KMS-11 (cell line): ENCODE results near the gene METTL21A.

Source experiments
- H2AFZ ChIP-seq: fragments of 200-600 bp; sonication (generic); 2 replicates; pipeline ENCODE4 v1.6.1; 2016; ENCODE audit warnings: antibody characterized with exemption, mixed run types, low read depth
- H3K27ac ChIP-seq: fragments of 200-600 bp; sonication (generic); 2 replicates; pipeline ENCODE4 v1.6.1; 2016; ENCODE audit warnings: mild to moderate bottlenecking, mixed run types
- H3K27me3 ChIP-seq: fragments of 200-600 bp; sonication (generic); 2 replicates; pipeline ENCODE4 v1.6.1; 2017; ENCODE audit warnings: mild to moderate bottlenecking, low read depth, mixed run types, moderate library complexity; ENCODE audit not compliant: insufficient read depth
- H3K36me3 ChIP-seq: fragments of 200-600 bp; sonication (generic); 2 replicates; pipeline ENCODE4 v1.6.1; 2017; ENCODE audit warnings: mild to moderate bottlenecking, mixed run types; ENCODE audit not compliant: insufficient read depth
- H3K4me1 ChIP-seq: fragments of 200-600 bp; sonication (generic); 2 replicates; pipeline ENCODE4 v1.6.1; 2016; ENCODE audit warnings: mild to moderate bottlenecking, low read depth, mixed run types; ENCODE audit not compliant: poor library complexity, severe bottlenecking
- H3K4me2 ChIP-seq: fragments of 200-600 bp; sonication (generic); 2 replicates; pipeline ENCODE4 v1.7.0; 2016; ENCODE audit warnings: mild to moderate bottlenecking, mixed run types
- H3K4me3 ChIP-seq: fragments of 200-600 bp; sonication (generic); IDR thresholded peaks from 2 replicates; pipeline ENCODE4 v1.6.1; 2017; ENCODE audit warnings: low read depth, low read length, mixed read lengths; ENCODE audit not compliant: insufficient read depth
- H3K79me2 ChIP-seq: fragments of 200-600 bp; sonication (generic); 2 replicates; pipeline ENCODE4 v1.6.1; 2016; ENCODE audit warnings: low read depth, mixed run types; ENCODE audit not compliant: insufficient read depth
- H3K9ac ChIP-seq: fragments of 200-600 bp; sonication (generic); 2 replicates; pipeline ENCODE4 v1.6.1; 2016; ENCODE audit warnings: mild to moderate bottlenecking, mixed run types
- H4K20me1 ChIP-seq: fragments of 200-600 bp; sonication (generic); 2 replicates; pipeline ENCODE4 v1.6.1; 2016; ENCODE audit warnings: mild to moderate bottlenecking, mixed run types; ENCODE audit not compliant: insufficient read depth
- TF ChIP-seq, protein P1 (sequence below): fragments of 200-600 bp; sonication (generic); conservative IDR thresholded peaks from 2 replicates; pipeline ENCODE4 v1.6.1; 2017; ENCODE audit warnings: low read depth, mild to moderate bottlenecking, antibody characterized with exemption, low read length, moderate library complexity, mixed read lengths

Gene METTL21A

DNA sequence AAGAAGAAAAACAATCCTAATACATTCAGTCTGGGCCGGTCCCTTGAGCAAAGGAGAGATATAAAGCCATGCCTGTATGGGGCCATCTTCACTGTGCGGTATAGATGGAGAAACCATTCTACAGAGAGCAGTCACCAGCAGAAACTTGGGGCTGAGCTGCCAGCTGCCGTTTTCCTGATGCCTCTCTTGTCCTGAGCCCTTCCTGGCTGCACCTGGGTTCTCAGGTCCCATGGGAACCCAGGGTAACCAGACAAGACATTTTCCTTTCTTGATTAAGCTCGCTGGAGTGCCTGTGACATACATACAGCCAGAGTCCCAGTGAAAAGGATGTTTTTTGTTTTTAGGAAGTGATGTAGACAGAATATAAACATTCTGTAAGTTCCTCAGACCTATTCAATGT, 5.3 kb upstream of the METTL21A start:
- H3K36me3 ChIP-seq = no peaks in the 10 kb centered on the region

DNA sequence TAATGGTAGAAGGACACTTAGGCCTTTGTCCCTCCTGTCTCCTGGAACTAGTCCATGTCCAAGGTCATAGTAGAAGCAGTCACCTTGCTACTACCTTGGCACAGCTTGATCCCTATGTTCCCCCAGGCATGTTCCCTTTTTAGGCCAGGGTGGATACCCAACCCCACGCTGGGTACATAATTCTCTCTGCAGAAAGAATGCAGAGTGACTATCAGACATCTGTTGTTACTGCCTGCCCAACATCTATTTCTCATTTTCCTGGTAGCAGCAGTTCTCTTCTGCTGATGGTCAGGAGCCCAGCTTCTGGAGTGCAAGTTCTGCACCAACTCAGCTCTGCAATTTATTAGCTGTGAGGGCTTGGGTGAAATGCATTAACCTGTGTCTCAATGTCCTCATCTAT, 4.4 kb upstream of the METTL21A start:
- no peak overlapping the region for H3K9ac ChIP-seq
- H3K4me2 ChIP-seq = no peak overlapping the region
- no peaks in the 10 kb centered on the region for H3K36me3 ChIP-seq
- H2AFZ ChIP-seq = no peak overlapping the region
- no peaks in the 10 kb centered on the region for H3K27me3 ChIP-seq
- no peaks in the 10 kb centered on the region for H4K20me1 ChIP-seq
- no peaks in the 10 kb centered on the region for H3K79me2 ChIP-seq
- TF ChIP-seq, protein P1, sequence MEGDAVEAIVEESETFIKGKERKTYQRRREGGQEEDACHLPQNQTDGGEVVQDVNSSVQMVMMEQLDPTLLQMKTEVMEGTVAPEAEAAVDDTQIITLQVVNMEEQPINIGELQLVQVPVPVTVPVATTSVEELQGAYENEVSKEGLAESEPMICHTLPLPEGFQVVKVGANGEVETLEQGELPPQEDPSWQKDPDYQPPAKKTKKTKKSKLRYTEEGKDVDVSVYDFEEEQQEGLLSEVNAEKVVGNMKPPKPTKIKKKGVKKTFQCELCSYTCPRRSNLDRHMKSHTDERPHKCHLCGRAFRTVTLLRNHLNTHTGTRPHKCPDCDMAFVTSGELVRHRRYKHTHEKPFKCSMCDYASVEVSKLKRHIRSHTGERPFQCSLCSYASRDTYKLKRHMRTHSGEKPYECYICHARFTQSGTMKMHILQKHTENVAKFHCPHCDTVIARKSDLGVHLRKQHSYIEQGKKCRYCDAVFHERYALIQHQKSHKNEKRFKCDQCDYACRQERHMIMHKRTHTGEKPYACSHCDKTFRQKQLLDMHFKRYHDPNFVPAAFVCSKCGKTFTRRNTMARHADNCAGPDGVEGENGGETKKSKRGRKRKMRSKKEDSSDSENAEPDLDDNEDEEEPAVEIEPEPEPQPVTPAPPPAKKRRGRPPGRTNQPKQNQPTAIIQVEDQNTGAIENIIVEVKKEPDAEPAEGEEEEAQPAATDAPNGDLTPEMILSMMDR = no peak
- H3K27ac ChIP-seq = no peak overlapping the region
- no peak overlapping the region for H3K4me3 ChIP-seq
- H3K4me1 ChIP-seq = peaks cover 13% of the 10 kb centered on the region

More for the DNA sequence above, 5.3 kb upstream of the METTL21A start:
- H3K79me2 ChIP-seq = no peaks in the 10 kb centered on the region
- no peak overlapping the region for H3K9ac ChIP-seq
- H3K4me2 ChIP-seq = no peak overlapping the region
- no peaks in the 10 kb centered on the region for H3K27me3 ChIP-seq
- no peaks in the 10 kb centered on the region for H4K20me1 ChIP-seq
- H3K4me1 ChIP-seq = peaks cover 13% of the 10 kb centered on the region
- TF ChIP-seq, protein P1 = no peak
- no peak overlapping the region for H3K27ac ChIP-seq
- no peak overlapping the region for H3K4me3 ChIP-seq
- no peak overlapping the region for H2AFZ ChIP-seq

DNA sequence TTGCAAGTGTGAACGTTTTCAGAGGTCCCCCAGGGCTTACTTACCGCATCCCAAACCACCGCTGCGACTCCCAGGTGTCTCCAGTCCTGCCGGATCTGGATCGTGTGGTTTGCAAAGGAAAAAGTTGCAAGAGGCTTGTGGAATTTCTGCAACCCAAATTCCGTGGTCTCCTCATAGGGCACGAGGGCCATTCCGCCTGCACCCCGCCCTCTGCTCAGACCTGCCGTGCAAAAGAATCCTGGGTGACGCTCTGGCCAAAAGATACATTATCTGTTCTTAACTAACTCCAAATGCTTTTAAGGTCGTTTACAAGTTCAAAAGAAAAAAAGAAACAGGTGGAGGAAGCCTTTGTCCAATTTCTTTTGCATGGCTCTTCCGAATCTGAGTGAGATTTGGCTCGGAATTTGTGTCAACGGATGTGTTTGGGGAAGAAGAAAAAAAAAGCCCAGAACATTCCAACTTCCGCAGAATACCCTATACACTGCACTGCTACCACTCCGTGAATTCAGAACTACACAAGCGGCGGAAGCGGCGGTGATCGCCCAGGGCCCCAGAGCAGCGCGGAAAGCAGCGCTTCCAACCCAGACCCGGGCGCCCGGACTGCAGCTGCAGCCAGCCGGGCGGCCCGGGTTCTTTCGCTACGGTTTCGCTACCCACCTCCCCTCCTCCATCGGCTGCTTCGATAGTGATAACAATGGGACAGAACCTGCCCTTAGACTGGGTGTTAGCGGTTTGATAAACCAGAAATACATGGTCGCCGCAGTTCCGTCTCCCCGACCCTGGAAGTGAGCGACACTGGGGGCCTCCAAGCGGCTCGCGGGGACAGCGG, 795 bp downstream of the METTL21A start:
- Histone ChIP-seq H3K79me2 (peaks cover 12% of the 10 kb centered on the region), H2AFZ (peak overlapping the region; percentile 99), H4K20me1 (no peaks in the 10 kb centered on the region), H3K9ac (peak overlapping the region; percentile 99), H3K27me3 (no peaks in the 10 kb centered on the region), H3K4me1 (peaks cover 25% of the 10 kb centered on the region), H3K36me3 (no peaks in the 10 kb centered on the region), H3K4me3 (no peak overlapping the region), H3K27ac (peak overlapping the region; percentile 100), H3K4me2 (peak overlapping the region; percentile 87)
- TF ChIP-seq, protein P1 = no peak

DNA sequence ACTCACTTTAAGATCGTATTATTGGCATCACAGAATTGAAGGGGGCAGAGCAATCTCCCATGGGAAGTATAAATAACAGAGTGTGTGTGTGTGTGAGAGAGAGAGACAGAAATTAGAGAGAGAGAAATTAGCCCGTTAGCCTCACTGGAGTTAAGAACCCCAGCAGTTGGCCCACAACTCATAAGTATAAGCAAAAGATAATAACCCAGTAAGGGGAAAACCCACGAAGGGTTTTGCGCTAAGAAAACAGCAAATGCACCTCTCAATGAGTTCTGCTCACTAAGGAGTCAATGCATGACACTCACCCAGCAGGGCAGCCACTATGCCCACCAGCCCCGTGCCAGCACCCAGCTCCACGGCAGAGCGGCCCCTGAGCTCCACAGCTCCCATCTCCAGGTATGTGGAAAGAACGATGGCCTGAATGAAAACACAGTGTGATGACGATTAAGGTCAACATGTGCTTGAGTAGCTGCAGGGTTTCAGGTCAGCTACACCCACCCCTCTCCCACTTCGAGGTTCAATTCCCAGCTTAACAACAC, 3.6 kb downstream of the METTL21A start:
- Histone ChIP-seq H3K4me1 (peaks cover 13% of the 10 kb centered on the region), H3K4me2 (no peak overlapping the region)

More for the DNA sequence above, 3.6 kb downstream of the METTL21A start:
- H4K20me1 ChIP-seq = no peaks in the 10 kb centered on the region
- H2AFZ ChIP-seq = no peak overlapping the region
- TF ChIP-seq, protein P1 = no peak
- no peaks in the 10 kb centered on the region for H3K27me3 ChIP-seq
- H3K4me3 ChIP-seq = no peak overlapping the region
- peaks cover 12% of the 10 kb centered on the region for H3K79me2 ChIP-seq
- no peak overlapping the region for H3K27ac ChIP-seq
- no peak overlapping the region for H3K9ac ChIP-seq
- no peaks in the 10 kb centered on the region for H3K36me3 ChIP-seq
